NCI-H748 (cell line): ENCODE data around the gene AFF1.
"Not testable (repeated sequence)": the region's sequence is repeated elsewhere in the genome, so short reads cannot be mapped to it uniquely, and the experiment has no call there.

Source experiments
- DNase-seq: peaks from one replicate; lab custom pipeline; 2025; ENCODE audit not compliant: unreplicated experiment; lab: John Stamatoyannopoulos, UW

Gene AFF1

DNA sequence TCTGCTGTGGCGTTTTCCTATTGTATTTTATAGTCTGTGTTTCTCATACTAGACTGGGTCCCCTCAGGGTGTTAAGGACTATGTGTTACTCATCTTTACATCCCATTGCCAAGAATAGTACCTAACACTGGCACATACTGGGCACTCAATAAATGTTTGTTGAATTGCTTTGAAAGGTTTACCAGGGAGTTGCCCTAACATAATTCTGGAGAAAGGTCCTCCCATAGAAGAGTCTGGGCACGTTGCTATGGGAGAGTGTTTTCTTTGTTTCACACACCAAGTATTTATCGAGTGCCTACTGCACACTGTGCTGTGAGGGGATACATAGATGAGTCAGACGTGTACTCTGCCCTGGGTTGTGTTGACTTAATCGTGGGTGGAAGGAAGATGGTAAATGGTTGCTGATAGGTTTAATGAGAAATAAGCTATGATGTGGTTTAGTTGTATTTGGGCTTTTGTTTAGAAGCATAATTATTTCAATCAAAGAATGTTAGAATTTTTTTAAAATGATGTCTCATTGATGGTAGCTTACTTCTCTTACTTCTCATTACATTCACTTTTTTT is 42.9 kb downstream of the AFF1 start:
- DNase-seq, result peak; percentile 38

DNA sequence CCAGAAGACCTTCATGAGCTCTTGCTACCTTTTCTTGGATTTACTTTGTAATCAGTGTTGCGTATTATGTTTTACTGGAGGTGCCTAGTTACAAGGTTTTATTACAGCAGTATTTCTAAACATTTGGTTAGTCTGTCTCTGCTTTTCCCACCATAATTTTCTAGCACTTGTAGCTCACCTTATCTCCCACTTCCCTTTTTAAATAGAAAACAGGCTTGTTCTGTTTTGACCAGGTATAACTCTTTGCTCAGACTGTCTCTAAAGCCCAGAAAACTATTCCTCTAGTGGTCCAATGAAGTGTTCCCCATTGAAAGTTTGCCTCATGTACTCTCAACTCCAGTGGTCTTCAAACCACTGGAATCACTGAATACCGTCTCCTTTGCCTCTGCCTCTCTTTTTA is 43.9 kb downstream of the AFF1 start:
- no peak for DNase-seq

DNA sequence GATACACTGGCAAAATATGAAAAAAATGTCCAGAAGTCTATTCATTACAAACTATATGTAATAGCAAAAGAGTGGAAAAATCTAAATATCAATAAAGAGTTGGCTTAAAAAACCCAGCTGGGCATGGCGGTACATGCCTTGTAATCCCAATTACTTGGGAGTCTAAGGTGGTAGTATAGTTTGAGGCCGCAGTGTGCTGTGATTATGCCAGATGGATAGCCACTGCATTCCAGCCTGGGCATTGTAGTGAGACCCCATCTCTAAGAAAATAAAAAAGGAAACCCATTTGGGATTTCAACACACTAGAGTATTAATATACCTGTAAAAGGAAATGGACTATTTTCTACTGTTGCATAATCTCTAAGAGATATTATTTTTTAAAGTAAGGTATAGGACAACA is 45.4 kb downstream of the AFF1 start:
- DNase-seq, result no peak

DNA sequence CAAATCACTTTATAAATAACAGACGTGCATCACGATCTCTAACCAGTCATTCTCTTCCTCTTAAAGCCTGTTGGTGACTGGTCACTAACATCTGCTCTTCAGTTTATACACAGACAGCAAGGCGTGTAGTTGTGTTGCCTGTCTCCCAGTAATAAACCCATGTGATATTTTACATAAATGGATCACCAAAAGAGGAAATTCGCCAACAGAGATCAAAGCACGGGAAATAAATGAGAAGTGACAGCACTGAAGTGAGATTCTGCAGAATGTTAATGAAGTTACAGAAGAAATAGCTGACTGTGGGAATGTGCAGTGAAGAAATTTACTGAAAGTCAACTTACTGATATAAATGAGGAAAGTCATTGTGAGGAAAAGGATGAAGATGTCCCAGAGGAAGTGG is 47.0 kb downstream of the AFF1 start:
- no peak for DNase-seq

DNA sequence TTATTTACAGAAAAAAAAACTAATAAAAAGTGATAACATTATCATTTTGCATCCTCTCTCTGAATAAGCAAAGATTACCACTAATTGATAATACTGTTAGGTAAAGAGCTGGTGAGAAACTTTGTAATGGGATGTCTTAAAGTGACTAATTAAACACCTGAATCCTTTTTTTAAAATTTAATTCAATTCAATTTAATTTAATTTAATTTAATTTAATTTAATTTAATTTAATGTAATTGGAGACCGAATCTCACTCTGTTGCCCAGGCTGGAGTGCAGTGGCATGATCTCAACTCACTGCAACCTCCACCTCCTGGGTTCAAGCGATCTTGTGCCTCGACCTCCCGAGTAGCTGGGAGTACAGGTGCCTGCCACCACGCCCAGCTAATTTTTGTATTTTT is 51.0 kb downstream of the AFF1 start:
- not testable (repeated sequence) for DNase-seq

DNA sequence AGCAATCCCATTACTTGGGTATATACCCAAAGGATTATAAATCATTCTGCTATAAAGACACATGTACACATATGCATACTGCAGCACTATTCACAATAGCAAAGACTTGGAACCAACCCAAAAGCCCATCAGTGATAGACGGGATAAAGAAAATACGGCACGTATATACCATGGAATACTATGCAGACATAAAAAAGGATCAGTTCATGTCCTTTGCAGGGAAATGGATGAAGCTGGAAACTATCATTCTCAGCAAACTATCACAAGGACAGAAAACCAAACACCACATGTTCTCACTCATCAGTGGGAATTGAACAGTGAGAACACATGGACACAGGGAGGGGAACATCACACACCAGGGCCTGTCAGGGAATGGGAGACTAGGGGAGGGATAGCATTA is 54.8 kb downstream of the AFF1 start:
- DNase-seq, result not testable (repeated sequence)

DNA sequence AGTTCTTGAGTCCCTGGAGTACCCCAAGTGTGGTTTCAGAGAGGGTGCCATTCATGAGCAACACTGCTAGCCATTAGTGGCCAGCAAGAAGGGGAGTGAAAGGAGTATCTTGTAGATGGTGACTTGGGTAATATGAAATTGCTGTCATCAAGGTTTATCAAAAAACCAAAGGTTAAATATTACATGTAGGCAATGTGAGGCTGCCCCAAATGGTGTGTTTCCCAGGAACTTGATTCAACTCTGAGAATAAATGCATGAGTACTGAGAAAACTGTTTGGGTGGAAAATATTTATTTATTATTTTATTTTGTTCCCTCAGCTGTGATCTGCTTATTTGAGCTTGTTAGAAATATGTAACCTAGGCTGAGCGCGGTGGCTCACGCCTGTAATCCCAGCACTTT is 55.7 kb downstream of the AFF1 start:
- DNase-seq, result no peak

DNA sequence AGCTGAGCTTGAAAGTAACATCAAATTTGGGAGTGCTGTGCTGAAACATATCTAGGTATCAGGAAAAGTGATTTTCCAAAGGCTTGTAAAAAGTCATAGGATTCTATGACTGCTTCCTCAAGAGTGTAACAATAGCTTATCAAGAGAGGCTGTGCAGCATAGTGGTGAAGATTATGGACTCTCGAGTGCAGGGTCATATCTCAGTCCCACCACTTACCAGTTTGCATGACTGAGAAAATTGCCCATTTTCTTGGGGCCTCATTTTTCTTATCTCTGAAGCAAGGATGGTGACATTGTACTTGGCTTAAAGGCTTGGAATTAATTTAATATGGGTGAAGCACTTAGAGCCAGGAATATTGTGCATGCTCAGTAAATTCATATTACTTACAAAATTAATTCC is 57.2 kb downstream of the AFF1 start:
- DNase-seq, result no peak

DNA sequence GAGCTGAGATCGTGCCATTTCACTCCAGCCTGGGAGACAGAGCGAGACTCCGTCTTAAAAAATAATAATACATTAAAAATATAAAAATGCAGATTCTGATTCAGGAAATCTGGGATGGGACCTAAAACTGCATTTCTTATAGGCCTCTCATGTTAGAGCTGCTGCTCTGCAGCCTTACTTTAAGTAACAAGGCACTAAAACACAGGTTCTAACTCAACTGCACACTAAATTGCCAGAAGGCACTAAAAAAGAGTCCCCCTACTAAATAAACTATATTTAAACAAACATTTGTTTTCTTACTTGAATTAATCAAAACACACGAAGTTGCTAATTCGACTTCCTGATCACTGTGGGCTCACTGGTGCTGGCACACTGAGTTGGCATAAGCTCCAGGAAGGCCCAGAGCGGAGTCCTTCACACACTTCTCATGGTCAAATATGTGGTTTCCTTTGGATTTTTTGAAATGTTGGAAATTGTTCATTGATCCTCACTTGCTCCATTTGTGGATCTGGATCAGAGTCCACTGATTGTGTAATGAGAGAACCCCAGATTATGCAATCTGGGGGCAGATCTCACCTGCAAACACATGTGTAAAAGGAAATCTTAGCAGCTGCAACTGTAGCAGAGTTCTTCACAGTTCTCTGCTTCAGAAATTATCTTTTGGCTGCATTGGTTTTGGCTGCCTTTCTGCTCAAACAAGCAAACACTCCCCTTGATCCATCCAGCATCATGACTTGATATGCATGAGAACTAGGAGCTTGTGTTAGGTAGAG is 59.3 kb downstream of the AFF1 start:
- DNase-seq, result no peak

DNA sequence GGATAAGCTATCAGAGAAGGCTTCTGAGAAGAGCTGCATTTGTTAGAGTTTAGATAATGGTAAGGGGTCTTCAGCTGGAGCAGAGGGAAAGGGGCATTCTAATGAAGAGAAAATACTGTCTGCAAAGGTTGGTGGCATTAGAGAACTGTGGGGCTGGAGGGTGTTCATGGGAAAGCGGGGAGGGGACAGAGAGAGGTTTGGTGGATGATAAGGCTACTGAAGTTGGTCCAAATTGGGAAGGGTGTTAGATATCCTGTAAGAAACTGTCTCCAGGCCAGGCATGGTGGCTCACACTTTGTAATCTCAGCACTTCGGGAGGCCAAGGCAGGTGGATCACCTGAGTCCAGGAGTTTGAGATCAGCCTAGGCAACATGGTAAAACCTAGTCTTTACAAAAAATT is 59.9 kb downstream of the AFF1 start:
- no peak for DNase-seq

DNA sequence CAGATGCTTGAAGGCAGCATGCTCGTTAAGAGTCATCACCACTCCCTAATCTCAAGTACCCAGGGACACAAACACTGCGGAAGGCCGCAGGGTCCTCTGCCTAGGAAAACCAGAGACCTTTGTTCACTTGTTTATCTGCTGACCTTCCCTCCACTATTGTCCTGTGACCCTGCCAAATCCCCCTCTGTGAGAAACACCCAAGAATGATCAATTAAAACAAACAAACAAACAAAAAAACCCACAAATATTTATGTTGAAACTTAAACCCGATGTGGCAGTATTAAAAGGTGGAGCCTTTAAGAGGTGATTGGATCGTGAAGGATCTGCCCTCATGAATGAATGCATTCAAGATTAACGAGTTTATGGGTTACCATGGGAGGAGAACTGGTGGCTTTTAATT is 61.7 kb downstream of the AFF1 start:
- peak; percentile 16 for DNase-seq

DNA sequence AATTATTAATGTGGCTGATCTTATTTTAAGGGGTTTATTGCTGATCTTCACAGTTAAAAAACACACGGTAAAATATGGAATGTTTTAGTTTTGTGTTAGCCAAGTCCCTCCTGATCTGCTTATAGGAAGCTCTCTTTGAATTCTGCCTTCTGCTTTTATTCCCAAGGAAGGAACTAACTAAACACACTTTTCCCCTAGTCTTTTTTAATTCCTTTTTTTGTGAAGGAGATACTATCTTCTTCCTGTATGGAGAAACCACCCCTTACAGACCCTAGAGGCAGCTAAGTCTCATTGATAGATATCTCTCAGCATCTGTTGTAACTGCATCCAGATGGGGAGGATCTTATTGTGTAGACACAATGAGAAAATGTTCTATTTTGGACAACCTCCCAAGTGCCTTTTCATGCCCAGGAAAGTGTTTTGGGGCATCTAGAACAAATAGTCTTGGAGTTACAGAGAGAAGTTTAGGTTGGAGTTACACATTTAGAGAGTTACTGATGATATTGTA is 64.4 kb downstream of the AFF1 start:
- DNase-seq, result no peak

DNA sequence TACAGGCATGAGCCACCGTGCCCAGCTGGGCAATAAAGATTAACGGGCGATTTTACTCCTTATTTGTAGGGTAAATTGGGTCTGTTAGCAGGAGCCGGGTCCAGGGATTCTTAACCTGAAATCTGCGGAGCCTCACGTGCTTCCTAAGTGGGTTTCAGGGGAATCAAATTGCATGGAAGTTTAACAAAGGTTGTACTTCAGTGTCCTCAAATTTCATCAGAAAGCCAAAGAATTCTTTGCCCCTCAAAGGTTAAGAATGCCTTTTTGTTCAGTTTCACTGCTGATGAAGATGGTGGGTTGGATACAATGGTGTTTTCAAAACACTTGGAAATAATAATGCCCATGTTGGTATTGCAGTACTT is 67.9 kb downstream of the AFF1 start:
- DNase-seq, result no peak

DNA sequence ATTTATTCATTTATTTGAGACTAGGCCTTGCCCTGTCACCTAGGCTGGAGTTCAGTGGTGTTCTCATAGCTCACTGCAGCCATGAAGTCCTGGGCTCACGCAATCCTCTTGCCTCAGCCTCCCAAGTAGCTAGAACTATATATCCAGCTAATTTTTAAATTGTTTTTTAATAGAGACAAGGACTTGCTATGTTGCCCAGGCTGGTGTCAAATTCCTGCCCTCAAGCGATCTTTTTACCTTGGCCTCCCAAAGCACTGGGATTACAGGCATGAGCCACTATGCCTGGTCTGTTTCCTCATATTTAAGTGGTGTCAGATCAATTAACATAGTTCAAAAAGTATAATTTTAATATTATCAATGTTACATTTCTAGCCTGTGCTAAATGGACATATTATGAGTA is 68.5 kb downstream of the AFF1 start:
- no peak for DNase-seq

DNA sequence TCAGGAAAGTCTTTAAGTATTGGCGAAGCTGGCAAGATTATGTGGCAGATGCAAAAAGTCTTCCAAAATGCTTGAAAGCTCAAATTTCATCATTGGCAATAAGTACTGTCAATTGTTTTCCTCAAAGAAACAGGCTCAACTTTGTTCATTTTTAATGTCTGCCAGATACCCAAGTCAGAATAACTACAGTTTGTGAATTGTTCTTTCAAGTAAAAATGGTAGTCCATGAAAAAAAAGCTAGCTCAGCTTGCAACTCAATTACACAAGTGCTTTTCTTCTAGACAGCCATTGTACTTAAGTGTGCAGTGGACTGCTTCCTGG is 70.5 kb downstream of the AFF1 start:
- no peak for DNase-seq

DNA sequence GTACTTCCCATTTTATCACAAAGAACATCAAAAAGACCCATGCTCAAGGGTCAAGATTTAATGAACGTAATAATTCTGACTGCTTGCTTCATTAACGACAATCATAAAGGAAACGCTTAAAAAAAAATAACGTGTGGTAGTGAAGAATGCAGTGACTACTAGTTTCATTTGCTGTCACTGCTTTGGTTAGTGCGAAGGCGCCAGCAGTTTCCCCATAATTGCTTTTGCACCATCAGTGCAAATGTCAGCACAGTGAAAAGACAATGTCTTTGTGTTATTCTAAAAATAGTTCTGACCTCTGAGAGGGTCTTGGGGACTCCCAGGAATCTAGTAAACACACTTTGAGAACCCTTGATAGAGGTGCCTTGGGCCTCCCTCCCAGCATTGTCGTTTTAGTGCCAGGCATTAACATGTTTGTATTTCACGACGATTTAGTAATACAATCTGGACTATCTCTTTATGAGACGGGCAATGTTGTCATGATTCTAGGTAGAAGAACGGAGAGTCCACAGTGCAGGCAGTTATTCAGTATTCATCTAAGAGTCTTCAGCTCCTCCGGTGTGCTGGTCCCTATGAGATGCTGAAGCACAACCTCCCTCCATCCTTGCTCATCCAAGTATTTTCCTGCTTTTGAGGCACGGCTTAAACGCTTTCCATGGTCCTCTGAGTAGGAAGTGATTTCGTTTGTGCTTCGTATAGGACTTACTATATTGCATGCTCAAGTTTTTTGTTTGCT is 71.0 kb downstream of the AFF1 start:
- peak; percentile 57 for DNase-seq

DNA sequence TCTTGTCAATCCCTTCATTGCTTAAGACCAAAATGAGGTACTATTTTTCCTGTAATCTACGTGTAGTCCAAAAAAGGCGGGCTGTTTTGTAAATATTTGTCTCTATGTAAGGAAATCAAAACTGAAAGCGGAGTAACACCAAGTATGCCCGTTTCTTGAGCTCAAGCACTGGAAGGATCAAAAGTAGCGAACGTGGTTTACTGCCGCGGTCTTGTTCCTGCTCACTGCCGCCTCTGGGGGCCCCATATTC is 71.5 kb downstream of the AFF1 start:
- no peak for DNase-seq

DNA sequence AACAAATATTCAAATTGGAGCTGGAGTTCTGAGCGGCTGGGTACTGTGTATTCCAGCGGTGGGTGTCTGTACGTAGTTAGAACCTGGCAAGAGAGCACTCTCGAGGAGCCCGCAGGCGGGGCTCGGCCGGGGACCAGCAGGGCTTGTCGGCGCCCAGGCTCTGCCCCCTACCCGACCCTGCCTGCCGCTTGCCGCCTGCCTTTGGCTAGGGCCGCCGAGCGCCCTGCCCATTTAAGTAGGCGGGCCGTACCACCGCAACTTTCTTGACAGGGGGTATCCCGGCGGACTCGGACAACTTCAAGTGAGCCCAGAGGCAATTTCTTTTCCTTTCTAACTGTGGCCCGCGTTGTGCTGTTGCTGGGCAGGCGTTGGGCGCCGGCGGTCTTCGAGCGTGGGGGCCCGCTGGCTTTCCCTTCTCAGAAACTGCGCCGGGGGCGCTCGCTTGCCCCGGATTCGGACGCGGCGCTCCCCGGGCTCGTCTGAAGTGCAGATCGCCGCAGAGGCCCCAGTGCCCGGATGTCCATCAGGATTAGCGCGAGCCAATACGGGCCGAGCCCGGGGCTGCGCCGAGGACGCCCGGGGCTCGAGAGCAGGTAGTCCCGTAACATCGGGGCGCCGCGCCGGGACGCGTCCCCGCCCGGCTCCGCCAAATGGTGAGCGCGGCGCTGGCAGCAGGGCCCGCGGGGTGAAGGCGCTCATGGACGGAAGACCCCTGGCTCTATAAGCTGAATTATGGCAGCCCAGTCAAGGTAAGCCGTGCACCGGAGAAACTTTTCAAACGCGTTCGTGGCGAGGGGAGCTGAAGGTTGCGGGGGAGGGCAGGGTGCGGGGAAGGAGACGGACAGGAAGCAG is 72.1 kb downstream of the AFF1 start:
- peak; percentile 92 for DNase-seq

DNA sequence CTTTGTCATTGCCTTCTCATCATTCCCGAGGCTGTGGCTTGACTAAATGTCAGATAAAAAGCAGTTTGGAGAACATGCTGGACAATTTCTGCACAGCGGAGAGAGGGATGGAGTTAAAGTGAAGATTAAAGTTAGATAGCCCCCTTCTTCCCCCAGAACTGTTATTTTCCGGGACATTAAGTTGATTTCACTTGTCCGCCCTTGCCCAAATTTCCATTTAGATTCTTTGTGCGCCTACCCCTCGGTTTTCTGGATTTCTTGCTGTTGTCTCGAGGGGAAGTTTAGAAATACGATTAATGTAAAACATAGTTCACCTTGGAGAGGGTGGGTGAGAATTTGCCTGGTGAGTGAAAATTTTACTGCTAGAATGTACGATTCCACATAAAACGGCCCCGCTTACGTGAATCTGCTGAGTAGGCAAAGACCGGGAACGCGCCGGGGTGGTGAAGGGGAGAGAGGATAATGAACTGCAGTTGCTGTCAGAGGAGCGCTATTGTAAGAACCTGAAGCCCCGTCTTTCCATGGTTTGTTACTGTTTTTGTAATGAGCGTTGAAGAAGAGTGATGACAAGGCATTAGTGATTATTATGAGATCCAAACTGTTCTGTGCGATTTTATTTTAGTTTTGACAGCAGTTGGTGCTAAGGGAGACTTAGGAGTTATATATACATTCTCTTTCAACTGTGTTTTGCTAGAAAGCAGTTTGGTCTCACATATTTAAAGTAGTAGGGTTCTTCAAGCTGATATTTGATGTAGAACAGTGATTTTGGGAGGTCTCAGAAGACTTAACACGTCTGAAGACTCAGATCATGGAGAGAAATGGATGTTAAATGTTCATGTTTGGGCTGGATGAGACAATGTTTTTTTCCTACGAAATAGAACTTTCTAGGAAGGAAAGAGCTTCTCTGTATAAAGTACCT is 73.0 kb downstream of the AFF1 start:
- DNase-seq, result peak; percentile 56

DNA sequence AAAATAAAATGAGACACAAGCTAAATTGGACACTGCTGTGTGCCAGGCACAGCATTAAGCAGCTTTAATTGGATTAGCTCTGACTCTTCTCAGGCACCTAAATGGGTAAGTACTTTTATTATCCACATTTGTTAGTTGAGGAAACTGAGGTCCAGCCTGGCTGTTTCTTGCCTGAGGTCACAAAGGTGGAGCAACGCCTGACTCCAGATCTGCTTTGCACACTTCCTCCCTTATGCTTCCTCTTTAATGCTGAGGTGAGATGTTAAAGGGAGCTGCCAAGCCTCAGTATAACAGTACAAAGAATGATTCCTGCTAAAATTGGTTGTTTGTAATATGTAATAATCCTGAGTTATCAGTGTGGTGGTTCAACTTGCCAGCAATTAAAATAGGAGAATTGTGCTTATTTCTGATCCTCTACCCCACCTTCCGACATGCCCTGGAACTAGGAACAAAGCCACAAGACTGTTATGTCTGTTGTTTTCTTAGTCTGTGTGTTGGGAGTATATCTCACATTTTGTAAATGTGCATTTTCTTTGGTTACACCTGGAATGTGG is 74.4 kb downstream of the AFF1 start:
- DNase-seq, result no peak
